NCI-H2196 (cell line): ENCODE measurements around the gene NNT.
"Not testable (repeated sequence)": the region's sequence is repeated elsewhere in the genome, so short reads cannot be mapped to it uniquely, and the experiment has no call there.

Experiments
- DNase-seq: peaks from one replicate; lab custom pipeline; 2025; ENCODE audit not compliant: unreplicated experiment; lab: John Stamatoyannopoulos, UW

NNT gene

GRCh38 chr5:43702293-43702692 is 99.3 kb downstream of the NNT start:
- DNase-seq, result no peak

GRCh38 chr5:43702815-43703214 is 99.8 kb downstream of the NNT start:
- peak; percentile 34 for DNase-seq

- DNase-seq, result no peak
These were observed 101.3 kb downstream of the NNT start for GRCh38 chr5:43704243-43704642.

- DNase-seq, result not testable (repeated sequence)
These were observed 103.6 kb downstream of the NNT start for GRCh38 chr5:43706576-43706975.

GRCh38 chr5:43711496-43711895 is 108.5 kb downstream of the NNT start:
- no peak for DNase-seq

- no peak for DNase-seq
These were observed 109.1 kb downstream of the NNT start for GRCh38 chr5:43712081-43712480.

- not testable (repeated sequence) for DNase-seq
These were observed 116.8 kb downstream of the NNT start for GRCh38 chr5:43719783-43720182.

- no peak for DNase-seq
These were observed 125.6 kb downstream of the NNT start for GRCh38 chr5:43728581-43728980.

GRCh38 chr5:43729846-43730478 is 127.0 kb downstream of the NNT start:
- peak; percentile 41 for DNase-seq

GRCh38 chr5:43730832-43731342 is 127.9 kb downstream of the NNT start:
- no peak for DNase-seq

- DNase-seq, result no peak
These were observed 128.6 kb downstream of the NNT start for GRCh38 chr5:43731573-43731972.

- DNase-seq, result not testable (repeated sequence)
These were observed 143.1 kb downstream of the NNT start for GRCh38 chr5:43745923-43746548.

GRCh38 chr5:43750809-43751208 is 147.8 kb downstream of the NNT start:
- DNase-seq, result no peak

- no peak for DNase-seq
These were observed 150.1 kb downstream of the NNT start for GRCh38 chr5:43753069-43753468.
